HL-60 (cell line): ENCODE measurements around the gene BRAT1.

ENCODE experiments used
- CTCF ChIP-seq: IDR thresholded peaks from one replicate; pipeline ENCODE4 v1.5.1; 2011; ENCODE audit warnings: low read length, control low read depth, inconsistent platforms; ENCODE audit not compliant: insufficient read depth
- GABPA ChIP-seq: IDR thresholded peaks from 2 replicates; pipeline ENCODE4 v1.6.1; 2012; ENCODE audit warnings: low read depth

- TF ChIP-seq GABPA (no peak), CTCF (no peak)
Measured at GRCh38 chr7:2530071-2530987, 25.0 kb downstream of the BRAT1 start.
